Stimulated activated naive CD8-positive, alpha-beta T cell treated with anti-CD3 and anti-CD28 coated beads, Interleukin-15, amount 100 ng/mL, for 72 hours (primary cell): ENCODE results near the gene ABCA10.
"Not testable (repeated sequence)": the region's sequence is repeated elsewhere in the genome, so short reads cannot be mapped to it uniquely, and the experiment has no call there.

Source experiments
- ATAC-seq: fragments of 150-1000 bp; cut with Tn5 transposase; 2 replicates; pipeline ENCODE4 v1.10.0; 2021; ENCODE audit warnings: mild to moderate bottlenecking, moderate library complexity
- DNase-seq, 2 donors: peaks; one replicate each; pipeline ENCODE4 v3.0.0; 2021 to 2022
- H3K27ac Mint-ChIP-seq, 2 donors: one replicate each; pipeline ENCODE4 v1.8.0; 2022; ENCODE audit warnings: mild to moderate bottlenecking in 2 of 2, mixed read lengths in 2 of 2, moderate library complexity in 2 of 2
- H3K27me3 Mint-ChIP-seq: one replicate; pipeline ENCODE4 v1.8.0; 2022; ENCODE audit warnings: mixed read lengths
- H3K4me1 Mint-ChIP-seq: one replicate; pipeline ENCODE4 v1.8.0; 2022; ENCODE audit warnings: mild to moderate bottlenecking, mixed read lengths
- H3K4me3 Mint-ChIP-seq, 2 donors: one replicate each; pipeline ENCODE4 v1.8.0; 2022; ENCODE audit warnings: mild to moderate bottlenecking in 2 of 2, mixed read lengths in 2 of 2, moderate library complexity in 1 of 2
- H3K9me3 Mint-ChIP-seq, 2 donors: one replicate each; pipeline ENCODE4 v1.8.0; 2022; ENCODE audit warnings: mixed read lengths in 2 of 2

Gene ABCA10

DNA sequence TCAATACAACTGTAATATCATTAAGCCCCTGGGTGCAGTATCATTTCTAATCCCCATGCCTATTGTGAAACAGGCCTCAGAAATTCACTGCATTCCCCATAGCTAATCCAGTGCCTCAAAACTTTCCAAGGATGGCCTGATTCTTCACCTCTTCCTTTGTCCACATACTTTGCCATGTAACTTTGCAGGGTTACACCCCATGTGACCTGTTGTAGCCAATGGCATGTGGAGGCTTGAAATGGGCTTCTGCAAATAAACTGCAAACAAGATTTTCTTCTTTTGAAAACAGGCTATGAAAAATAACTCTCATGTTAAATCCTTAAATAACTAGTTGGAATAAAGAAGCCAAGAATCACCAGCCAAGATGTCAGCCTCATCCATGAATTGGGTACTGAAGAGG lies 35.9 kb downstream of the ABCA10 start:
- ATAC-seq, result no peak
- H3K4me3 Mint-ChIP-seq, result no peak overlapping the region
- H3K27ac Mint-ChIP-seq, result no peak overlapping the region
- H3K9me3 Mint-ChIP-seq, result no peaks in the 10 kb centered on the region
- H3K4me1 Mint-ChIP-seq, result no peaks in the 10 kb centered on the region
- no peaks in the 10 kb centered on the region for H3K27me3 Mint-ChIP-seq
- DNase-seq, result no peak

DNA sequence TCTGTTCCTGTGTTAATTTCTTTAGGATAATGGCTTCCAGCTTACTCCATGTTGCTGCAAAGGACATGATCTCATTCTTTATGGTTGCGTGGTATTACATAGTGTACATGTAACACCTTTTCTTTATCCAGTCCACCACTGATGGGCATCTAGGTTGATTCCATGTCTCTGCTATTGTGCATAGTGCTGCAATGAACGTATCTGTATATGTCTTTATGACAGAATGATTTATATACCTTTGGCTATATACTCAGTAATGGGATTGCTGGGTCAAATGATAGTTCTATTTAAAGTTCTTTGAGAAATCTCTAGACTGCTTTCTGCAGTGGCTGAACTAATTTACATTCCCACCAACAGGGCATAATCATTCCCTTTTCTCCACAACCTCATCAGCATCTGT lies 39.8 kb downstream of the ABCA10 start:
- no peak for ATAC-seq
- Mint-ChIP-seq H3K27me3 (no peaks in the 10 kb centered on the region), H3K4me3 (no peak overlapping the region), H3K27ac (no peak overlapping the region), H3K4me1 (no peaks in the 10 kb centered on the region), H3K9me3 (no peaks in the 10 kb centered on the region)
- DNase-seq, result no peak

DNA sequence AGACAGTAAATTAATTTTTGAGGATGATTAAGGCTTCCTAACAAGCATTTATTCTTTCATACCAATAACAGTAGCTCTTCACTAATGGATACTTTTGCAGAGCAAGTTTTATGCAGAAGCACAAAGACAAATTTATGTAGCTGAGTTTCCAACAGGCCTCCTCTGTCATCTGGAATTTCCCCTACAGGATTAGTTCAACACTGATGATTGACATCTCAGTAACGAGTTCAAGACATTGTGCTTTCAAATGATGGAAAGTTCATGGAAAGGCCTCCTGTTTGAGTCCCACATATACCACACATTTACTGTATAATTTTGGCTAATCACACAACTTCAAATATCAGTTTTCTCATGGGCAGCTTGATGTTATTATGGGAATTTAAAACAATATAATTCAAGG lies 40.6 kb downstream of the ABCA10 start:
- no peak overlapping the region for H3K27ac Mint-ChIP-seq
- H3K4me1 Mint-ChIP-seq, result no peaks in the 10 kb centered on the region
- H3K4me3 Mint-ChIP-seq, result no peak overlapping the region
- ATAC-seq (no peak), DNase-seq (no peak)
- no peaks in the 10 kb centered on the region for H3K27me3 Mint-ChIP-seq
- no peaks in the 10 kb centered on the region for H3K9me3 Mint-ChIP-seq

DNA sequence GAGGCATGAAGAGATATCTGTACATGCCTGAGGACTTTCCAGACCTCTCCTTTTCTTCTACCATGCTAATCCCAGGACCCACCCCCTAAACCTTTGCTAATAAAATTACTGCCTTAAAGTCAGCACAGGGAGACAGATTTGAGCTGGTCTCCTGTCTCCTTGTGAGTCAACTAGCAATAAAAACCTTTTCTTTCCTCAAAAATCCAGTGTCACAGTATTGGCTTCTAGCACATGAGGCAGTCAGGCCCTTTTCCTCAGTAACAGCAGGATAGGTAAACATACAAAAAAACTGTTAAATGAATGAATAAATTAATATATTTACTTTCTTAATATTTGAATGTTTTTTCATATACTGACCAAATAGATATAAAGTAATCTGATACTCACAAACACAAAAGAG lies 41.3 kb downstream of the ABCA10 start:
- no peaks in the 10 kb centered on the region for H3K9me3 Mint-ChIP-seq
- H3K27me3 Mint-ChIP-seq, result no peaks in the 10 kb centered on the region
- DNase-seq (no peak), ATAC-seq (no peak)
- H3K4me1 Mint-ChIP-seq, result no peaks in the 10 kb centered on the region
- no peak overlapping the region for H3K4me3 Mint-ChIP-seq
- H3K27ac Mint-ChIP-seq, result no peak overlapping the region

DNA sequence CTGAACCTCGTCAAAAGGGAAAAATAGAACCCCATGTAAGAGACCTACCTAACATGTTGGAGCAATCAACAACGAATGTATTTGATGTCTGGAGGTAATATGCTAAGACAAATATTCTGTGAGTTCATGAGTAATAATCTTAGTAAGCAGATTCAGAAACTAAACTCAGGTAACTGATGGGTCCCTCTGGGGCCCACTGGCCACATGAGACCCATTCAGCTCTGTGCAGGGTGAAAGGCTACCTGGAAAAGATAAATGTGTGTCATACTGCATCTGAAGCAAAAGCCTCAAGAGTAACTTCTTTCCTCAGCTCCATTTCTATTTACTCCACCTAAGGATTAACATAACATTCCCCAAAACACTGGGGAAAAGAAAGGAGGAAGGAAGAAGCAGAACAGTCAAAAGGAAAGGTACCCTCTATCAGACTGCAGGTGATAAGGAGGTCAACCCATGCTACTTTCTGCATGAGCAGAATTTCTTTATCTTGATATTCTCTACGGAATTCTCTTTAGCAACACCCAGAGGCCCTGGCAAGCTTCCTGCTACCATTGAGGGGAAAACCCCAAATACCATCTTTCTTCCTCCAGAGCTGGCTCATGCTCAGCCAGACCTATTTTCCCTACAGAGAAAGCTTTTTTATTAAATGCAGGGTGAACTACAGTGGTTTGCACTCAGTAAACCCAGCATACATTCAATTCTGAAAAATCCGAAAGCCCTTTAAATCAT lies 49.2 kb downstream of the ABCA10 start:
- Mint-ChIP-seq H3K4me3 (no peak overlapping the region), H3K4me1 (no peaks in the 10 kb centered on the region)
- no peak for DNase-seq

DNA sequence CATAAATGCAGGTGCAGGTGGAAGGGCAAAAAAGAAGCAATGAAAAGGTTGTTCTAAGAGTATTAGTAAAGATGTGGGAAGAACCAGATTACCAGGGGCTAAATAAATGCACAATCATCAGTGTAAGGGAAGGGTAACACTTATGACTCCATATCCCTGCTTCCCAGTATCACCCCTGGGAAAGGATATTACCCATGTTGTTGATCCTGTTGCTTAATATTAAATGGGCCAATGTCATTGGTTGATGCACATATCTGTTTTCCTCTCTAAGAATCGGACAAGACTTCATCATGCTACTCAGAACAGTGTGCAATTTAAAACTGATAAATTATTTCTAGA lies 52.2 kb downstream of the ABCA10 start:
- H3K27me3 Mint-ChIP-seq, result no peaks in the 10 kb centered on the region
- H3K4me1 Mint-ChIP-seq, result no peaks in the 10 kb centered on the region
- no peaks in the 10 kb centered on the region for H3K9me3 Mint-ChIP-seq
- ATAC-seq, result no peak
- no peak for DNase-seq
- no peak overlapping the region for H3K4me3 Mint-ChIP-seq
- peak overlapping the region in 1 of 2 donors; percentile 61 for H3K27ac Mint-ChIP-seq

More for the DNA sequence above, 49.2 kb downstream of the ABCA10 start:
- ATAC-seq, result no peak
- Mint-ChIP-seq H3K9me3 (no peaks in the 10 kb centered on the region), H3K27ac (no peak overlapping the region), H3K27me3 (no peaks in the 10 kb centered on the region)

DNA sequence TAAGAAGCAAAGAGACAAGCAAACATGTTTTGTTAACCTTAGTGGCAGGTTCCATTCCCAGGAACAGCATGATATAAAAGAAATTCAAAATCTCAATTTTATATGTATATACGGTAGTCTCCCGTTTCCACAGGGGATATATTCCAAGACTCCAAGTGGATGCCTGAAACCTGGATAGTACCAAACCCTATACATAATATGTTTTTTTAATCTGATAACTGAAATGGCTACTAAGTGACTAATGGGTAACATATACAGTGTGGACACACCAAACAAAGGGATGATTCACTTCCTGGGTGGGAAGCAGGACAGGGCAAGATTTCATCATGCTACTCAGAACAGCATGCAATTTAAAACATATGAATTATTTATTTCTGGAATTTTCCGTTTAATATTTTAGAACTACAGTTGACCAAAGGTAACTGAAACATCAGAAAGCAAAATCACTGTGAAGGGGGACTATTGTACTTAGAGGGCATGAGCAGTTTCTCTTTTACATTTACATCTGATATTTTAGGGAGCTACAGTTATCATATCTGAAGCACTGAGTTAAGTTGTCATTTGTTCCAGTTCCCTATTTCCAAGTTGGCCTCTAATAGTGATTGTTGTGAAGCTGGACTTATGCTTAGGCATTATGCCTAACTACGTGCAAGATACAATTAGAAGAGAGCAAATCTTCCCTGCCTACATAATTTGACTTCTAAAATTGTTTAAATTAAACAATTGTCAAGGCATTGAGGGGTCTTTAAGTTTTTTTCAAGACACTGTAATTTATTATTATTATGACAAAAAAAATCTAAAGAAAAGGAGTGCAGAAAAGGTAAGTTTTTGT lies 52.8 kb downstream of the ABCA10 start:
- no peak for DNase-seq
- H3K4me1 Mint-ChIP-seq, result no peaks in the 10 kb centered on the region
- no peaks in the 10 kb centered on the region for H3K27me3 Mint-ChIP-seq
- no peaks in the 10 kb centered on the region for H3K9me3 Mint-ChIP-seq
- ATAC-seq, result peak; percentile 45
- peak overlapping the region in 1 of 2 donors; percentile 61 for H3K27ac Mint-ChIP-seq
- no peak overlapping the region for H3K4me3 Mint-ChIP-seq

DNA sequence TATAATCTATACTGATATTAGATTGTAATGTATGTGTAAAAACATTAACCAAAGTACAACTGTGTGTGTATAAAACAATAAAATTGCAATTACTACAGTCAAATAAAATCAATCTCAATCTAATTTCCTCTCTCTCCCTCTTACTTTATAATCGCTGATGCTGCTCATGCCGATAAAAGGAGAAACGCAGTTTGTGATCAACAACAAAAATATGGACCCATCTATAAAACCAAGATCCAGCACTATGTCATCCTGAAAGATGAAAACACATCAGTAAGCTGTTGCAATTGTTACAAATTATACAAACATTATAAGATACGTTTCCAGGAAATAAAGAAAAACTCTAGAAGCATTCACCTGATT lies 53.4 kb downstream of the ABCA10 start:
- Mint-ChIP-seq H3K27ac (no peak overlapping the region), H3K27me3 (no peaks in the 10 kb centered on the region), H3K4me1 (no peaks in the 10 kb centered on the region), H3K4me3 (no peak overlapping the region), H3K9me3 (no peaks in the 10 kb centered on the region)
- ATAC-seq (no peak), DNase-seq (no peak)

DNA sequence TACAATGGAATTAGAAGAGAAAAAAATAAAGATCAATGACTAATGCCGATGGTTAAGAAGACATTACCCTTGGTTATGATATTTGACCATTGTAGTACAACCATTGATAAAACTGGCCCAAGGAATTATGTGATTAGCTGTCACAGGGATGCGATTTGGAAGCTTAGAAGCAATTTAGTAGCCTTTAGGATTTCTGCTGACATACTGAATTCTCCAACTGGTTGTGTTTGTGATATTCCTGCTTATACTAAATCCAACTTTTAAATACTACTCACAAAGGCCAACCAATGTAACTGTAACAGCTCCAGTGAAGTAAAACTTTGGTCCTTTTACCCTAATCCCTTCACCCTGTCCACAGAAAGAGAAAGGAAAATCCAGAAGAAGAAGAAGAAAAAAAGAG lies 55.5 kb downstream of the ABCA10 start:
- Mint-ChIP-seq H3K27ac (no peak overlapping the region), H3K4me3 (no peak overlapping the region)
- ATAC-seq, result no peak

DNA sequence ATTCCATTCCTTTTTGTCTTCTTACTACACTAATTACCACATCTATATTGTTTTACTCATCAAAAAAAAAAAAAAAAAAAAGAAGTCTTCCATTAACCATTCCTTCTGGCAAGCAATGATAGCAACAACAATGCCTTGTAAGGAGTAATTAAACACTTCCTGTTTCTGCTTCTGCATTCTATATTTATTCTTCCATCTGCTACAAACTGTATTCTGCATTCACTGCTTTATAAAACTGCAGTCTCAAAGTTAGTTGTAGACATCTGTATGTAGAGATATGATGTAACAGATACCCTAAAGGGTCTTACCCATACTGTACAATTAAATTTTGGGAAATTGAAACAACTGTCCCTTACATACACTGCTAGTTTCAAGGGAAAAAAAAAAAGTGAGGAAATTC lies 58.2 kb downstream of the ABCA10 start:
- DNase-seq, result no peak
- Mint-ChIP-seq H3K4me1 (no peaks in the 10 kb centered on the region), H3K27ac (no peak overlapping the region), H3K4me3 (no peak overlapping the region), H3K9me3 (no peaks in the 10 kb centered on the region), H3K27me3 (no peaks in the 10 kb centered on the region)
- ATAC-seq, result no peak

More for the DNA sequence above, 55.5 kb downstream of the ABCA10 start:
- Mint-ChIP-seq H3K27me3 (no peaks in the 10 kb centered on the region), H3K9me3 (no peaks in the 10 kb centered on the region), H3K4me1 (no peaks in the 10 kb centered on the region)
- no peak for DNase-seq

DNA sequence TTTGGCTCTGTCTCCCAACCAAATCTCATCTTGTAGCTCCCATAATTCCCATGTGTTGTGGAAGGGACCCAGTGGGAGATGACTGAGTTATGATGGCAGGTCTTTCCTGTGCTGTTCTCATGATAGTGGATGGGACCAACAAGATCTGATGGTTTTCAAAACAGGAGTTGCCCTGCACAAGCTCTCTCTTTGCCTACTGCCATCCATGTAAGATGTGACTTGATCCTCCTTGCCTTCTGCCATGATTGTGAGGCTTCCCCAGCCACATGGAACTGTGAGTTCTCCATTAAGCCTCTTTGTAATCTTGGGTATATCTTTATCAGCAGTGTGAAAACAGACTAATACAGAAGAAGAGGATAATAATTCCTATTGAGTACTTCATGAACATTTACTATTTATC lies 60.0 kb downstream of the ABCA10 start:
- not testable (repeated sequence) for H3K4me3 Mint-ChIP-seq, H3K27me3 Mint-ChIP-seq, DNase-seq, H3K4me1 Mint-ChIP-seq, H3K9me3 Mint-ChIP-seq, H3K27ac Mint-ChIP-seq, ATAC-seq

DNA sequence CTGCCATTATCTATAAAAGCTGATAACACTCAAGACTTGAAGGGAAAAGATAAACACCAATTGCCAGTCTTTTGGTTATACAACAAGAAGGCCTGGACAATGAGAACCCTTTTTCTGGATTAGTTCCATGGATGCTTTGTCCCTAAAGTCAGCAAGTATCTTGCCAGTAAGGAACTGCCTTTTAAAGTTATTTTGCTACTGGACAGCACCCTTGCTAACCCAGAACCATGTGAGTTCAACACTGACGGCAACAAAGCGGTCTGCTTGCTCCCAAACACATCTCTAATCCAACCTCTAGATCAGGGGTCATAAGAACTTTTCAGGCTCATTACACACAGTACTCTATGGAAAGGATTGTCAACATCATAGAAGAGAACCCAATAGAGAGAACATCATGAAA lies 61.7 kb downstream of the ABCA10 start:
- no peaks in the 10 kb centered on the region for H3K27me3 Mint-ChIP-seq
- ATAC-seq, result no peak
- no peaks in the 10 kb centered on the region for H3K9me3 Mint-ChIP-seq
- no peak for DNase-seq
- H3K4me1 Mint-ChIP-seq, result no peaks in the 10 kb centered on the region
- H3K27ac Mint-ChIP-seq, result no peak overlapping the region
- H3K4me3 Mint-ChIP-seq, result no peak overlapping the region

DNA sequence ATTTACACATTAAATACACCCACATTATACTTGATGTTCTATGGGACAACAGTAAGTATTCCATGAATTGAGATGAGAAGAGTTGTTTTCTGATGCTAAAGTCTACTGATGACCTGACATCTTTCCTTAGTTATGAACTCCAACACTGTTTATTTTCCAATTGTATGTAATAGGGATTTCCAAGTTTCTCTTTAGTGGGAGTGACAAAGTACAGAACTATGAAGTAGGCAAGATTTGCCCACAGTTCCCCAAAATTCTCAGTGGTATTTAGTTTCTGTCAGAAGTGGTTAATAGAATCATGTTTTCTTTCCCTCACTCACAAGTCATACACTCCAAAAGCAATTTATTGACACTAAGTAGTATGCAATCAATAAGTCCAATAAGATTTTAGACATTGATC lies 64.4 kb downstream of the ABCA10 start:
- ATAC-seq, result no peak
- H3K27me3 Mint-ChIP-seq, result no peaks in the 10 kb centered on the region
- H3K4me3 Mint-ChIP-seq, result no peak overlapping the region
- H3K4me1 Mint-ChIP-seq, result no peaks in the 10 kb centered on the region
- no peak for DNase-seq
- no peaks in the 10 kb centered on the region for H3K9me3 Mint-ChIP-seq
- H3K27ac Mint-ChIP-seq, result no peak overlapping the region

DNA sequence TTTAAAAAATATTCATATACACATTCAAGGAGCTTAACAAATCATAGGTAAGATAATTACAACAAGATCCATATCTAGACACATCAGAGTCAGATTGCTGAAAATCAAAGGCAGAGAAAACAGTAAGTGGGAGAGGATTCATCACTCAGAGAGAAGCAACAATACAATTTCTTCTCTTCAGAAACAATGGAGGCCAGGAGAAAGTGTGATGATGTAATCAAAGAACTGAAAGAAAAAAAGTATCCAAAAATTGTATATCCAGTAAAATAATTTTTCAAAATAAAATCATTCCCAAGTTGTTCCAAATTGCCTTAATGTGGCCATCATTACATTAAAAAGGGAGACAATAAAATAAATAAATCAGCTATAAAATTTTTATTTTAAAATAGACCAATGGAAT lies 69.2 kb downstream of the ABCA10 start:
- H3K4me1 Mint-ChIP-seq, result no peaks in the 10 kb centered on the region
- DNase-seq (no peak), ATAC-seq (no peak)
- H3K27me3 Mint-ChIP-seq, result no peaks in the 10 kb centered on the region
- H3K4me3 Mint-ChIP-seq, result no peak overlapping the region
- H3K9me3 Mint-ChIP-seq, result no peaks in the 10 kb centered on the region
- H3K27ac Mint-ChIP-seq, result no peak overlapping the region

DNA sequence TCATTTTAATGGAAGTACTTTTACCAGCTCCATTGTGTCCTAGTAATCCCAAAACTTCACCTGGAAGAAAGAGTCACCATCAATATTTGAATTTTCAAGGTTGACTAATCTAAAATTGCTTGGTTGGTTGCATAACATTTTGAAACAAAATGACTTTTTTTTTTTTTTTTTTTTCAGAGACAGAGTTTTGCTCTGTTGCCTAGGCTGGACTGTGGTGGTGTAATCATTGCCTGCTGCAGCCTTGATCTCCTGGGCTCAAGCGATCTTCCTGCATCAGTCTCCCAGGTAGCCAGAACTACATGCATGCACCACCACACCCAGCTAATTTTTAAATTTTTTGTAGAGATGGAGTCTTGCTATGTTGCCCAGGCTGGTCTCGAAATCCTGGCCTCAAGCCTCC lies 74.4 kb downstream of the ABCA10 start:
- no peaks in the 10 kb centered on the region for H3K9me3 Mint-ChIP-seq
- H3K27me3 Mint-ChIP-seq, result no peaks in the 10 kb centered on the region
- DNase-seq, result no peak
- ATAC-seq, result no peak
- no peak overlapping the region for H3K4me3 Mint-ChIP-seq
- H3K27ac Mint-ChIP-seq, result no peak overlapping the region
- no peaks in the 10 kb centered on the region for H3K4me1 Mint-ChIP-seq

DNA sequence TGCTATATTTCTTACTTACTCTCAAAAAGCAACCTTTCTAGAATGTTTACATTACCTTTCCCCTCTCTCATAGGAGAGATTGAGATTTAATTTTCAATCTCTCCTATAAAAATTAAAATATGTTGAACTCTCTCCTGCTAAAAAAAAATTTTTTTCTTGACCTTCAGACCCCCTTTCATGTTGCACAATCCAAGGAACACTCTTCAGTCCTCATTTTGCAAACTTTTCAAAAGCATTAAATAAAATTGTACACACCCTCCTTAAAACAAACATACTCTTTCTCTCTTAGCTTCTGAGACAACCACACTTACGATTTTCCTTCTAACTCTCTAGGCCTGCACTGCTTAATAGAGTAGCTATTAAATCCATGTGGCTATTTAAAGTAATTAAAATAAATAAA lies 78.3 kb downstream of the ABCA10 start:
- Mint-ChIP-seq H3K27ac (no peak overlapping the region), H3K27me3 (no peaks in the 10 kb centered on the region), H3K4me1 (no peaks in the 10 kb centered on the region)

DNA sequence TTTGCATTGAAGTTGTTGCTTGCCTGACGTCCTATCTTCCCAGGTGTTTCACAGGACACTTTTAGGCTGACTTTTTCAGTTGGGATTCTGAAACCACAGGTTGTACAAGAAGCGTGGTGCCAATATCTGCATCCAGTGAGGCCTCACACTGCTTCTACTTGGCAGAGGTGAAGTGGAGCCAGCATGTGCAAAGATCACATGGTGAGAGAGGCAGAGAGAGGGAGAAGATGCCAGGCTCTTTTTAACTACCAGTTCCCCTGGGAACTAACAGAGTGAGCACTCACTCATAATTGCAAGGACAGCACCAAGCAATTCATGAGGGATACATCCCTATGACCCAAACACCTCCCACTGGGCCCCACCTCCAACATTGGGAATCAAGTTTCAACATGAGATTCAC lies 81.2 kb downstream of the ABCA10 start:
- Mint-ChIP-seq H3K4me1 (no peaks in the 10 kb centered on the region), H3K27ac (no peak overlapping the region), H3K4me3 (no peak overlapping the region), H3K27me3 (no peaks in the 10 kb centered on the region), H3K9me3 (no peaks in the 10 kb centered on the region)
- DNase-seq, result no peak
- no peak for ATAC-seq

More for the DNA sequence above, 78.3 kb downstream of the ABCA10 start:
- H3K4me3 Mint-ChIP-seq, result no peak overlapping the region
- H3K9me3 Mint-ChIP-seq, result no peaks in the 10 kb centered on the region
- ATAC-seq, result no peak
- no peak for DNase-seq
